Measurements from ENCODE around the gene SPINK4. TPM values are rescaled to one million over a fixed set of nuclear protein-coding genes. Genes with fewer than 3 reads are reported as not detected.

SPINK4 gene
- polyA plus RNA-seq, 1 donor (not counting 4 experiments of a cell fraction or from before 2014, with no cell fraction given) = not detected

DNA sequence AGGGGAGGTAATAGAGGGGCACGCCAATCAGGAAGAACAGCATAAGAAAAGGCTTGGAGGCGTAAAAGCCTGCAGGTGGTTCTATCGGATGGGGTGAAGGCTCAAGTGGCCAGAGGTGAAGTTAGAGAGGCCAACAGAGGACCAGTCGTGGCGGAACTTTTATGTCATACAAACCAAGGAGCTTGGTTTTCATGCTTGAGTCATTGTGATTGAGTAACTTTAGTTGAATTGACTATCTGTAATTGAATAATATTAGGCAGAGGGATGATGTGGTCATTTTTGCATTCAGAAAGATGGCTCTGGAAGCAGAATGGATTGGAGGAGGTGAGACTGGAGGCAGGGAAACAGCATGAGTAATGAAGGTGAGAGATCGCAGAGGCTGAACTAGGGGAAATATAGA, 7.2 kb upstream of the SPINK4 start:
- Histone ChIP-seq H3K9me3 (ENCODE audit: control insufficient read depth, low read depth, low read length) (no peaks in the 10 kb centered on the region), H4K20me1 (ENCODE audit: control insufficient read depth, extremely low read depth, insufficient read depth, low read length) (no peaks in the 10 kb centered on the region), H3K27me3 (ENCODE audit: control insufficient read depth, extremely low read depth, insufficient read depth, low read length) (no peaks in the 10 kb centered on the region), H3K4me2 (ENCODE audit: control insufficient read depth, extremely low read depth, insufficient read depth, low read depth, low read length) (no peak overlapping the region), H3K9me1 (ENCODE audit: control insufficient read depth, extremely low read depth, insufficient read depth, low read length) (no peaks in the 10 kb centered on the region), H2AFZ (ENCODE audit: control insufficient read depth, low read length) (no peak overlapping the region), H3K27ac (ENCODE audit: control insufficient read depth, insufficient read depth, low read length) (peak overlapping the region; percentile 95), H3K4me1 (ENCODE audit: control insufficient read depth, extremely low read depth, insufficient read depth, low read length) (peaks cover 76% of the 10 kb centered on the region), H3K9ac (ENCODE audit: control insufficient read depth, extremely low read depth, insufficient read depth, low read length) (no peak overlapping the region), H3K4me3 (ENCODE audit: control insufficient read depth in 2 of 3, extremely low read depth in 1 of 3, insufficient read depth in 2 of 3, low read depth in 1 of 3, low read length in 3 of 3) (no peak overlapping the region), H3K36me3 (ENCODE audit: control insufficient read depth in 2 of 2, extremely low read depth in 1 of 2, insufficient read depth in 2 of 2, low read length in 2 of 2) (no peaks in the 10 kb centered on the region), H3K79me2 (ENCODE audit: control insufficient read depth, insufficient read depth, low read length) (no peaks in the 10 kb centered on the region)
- no peak for FAIRE-seq
- dilution Hi-C loops (cut with MboI; ENCODE audit: extremely low pct_ligation_motif_present, low sequenced_read_pairs) = no loop called here
- TF ChIP-seq EZH2 (IDR thresholded peaks at IDR 0.05; ENCODE audit: low read length) = no peak
- DNase-seq (ENCODE audit: low read depth, low spot score) = no peak

DNA sequence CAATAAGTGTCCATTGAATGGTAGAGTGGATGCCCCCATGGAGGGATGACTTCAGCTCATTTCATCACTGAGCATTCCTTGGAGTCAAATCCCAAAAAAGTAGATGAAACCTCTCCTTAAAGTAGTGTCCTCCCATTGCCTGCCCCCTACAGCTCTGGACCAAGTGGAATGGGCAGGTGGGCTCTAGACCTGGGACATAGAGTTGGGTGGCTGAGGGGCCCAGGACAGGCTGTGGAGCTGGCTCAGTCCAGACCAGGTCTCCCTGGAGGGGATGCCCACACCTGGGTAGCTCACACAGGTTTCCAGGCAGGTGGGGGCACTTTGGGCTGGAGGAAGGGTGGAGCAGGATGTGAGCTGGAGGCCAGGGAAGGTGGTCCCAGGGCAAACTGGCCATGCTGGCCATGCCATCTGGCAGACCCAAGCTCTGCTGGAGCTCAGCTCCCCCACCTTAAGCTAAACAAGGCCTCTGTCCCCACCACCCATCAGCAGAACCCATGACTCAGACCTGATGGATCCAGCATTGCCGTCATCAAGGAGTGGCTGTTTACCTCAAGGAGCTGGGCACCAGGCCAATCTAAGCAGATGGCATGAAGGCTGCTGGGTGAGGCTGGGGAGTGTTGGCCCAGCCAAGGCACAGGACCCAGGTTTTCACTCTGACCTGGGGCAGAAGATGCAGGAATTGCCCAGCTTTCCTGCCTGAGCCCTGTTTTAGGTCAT, 6.2 kb upstream of the SPINK4 start:
- Histone ChIP-seq H2AFZ (ENCODE audit: control insufficient read depth, low read length) (no peak overlapping the region), H3K27ac (ENCODE audit: control insufficient read depth, insufficient read depth, low read length) (peak overlapping the region; percentile 95)
- FAIRE-seq = peak; percentile 99

More for the DNA sequence above, 6.2 kb upstream of the SPINK4 start:
- H3K27me3 ChIP-seq (ENCODE audit: control insufficient read depth, extremely low read depth, insufficient read depth, low read length) = no peaks in the 10 kb centered on the region
- no peaks in the 10 kb centered on the region for H3K36me3 ChIP-seq (ENCODE audit: control insufficient read depth in 2 of 2, extremely low read depth in 1 of 2, insufficient read depth in 2 of 2, low read length in 2 of 2)
- H3K9me3 ChIP-seq (ENCODE audit: control insufficient read depth, low read depth, low read length) = no peaks in the 10 kb centered on the region
- H4K20me1 ChIP-seq (ENCODE audit: control insufficient read depth, extremely low read depth, insufficient read depth, low read length) = no peaks in the 10 kb centered on the region
- H3K9me1 ChIP-seq (ENCODE audit: control insufficient read depth, extremely low read depth, insufficient read depth, low read length) = no peaks in the 10 kb centered on the region
- H3K4me1 ChIP-seq (ENCODE audit: control insufficient read depth, extremely low read depth, insufficient read depth, low read length) = peaks cover 66% of the 10 kb centered on the region
- H3K4me3 ChIP-seq (ENCODE audit: control insufficient read depth in 2 of 3, extremely low read depth in 1 of 3, insufficient read depth in 2 of 3, low read depth in 1 of 3, low read length in 3 of 3) = peak overlapping the region in 1 of 3 experiments; percentile 14
- peak overlapping the region; percentile 66 for H3K9ac ChIP-seq (ENCODE audit: control insufficient read depth, extremely low read depth, insufficient read depth, low read length)
- H3K79me2 ChIP-seq (ENCODE audit: control insufficient read depth, insufficient read depth, low read length) = no peaks in the 10 kb centered on the region
- dilution Hi-C loops (cut with MboI; ENCODE audit: extremely low pct_ligation_motif_present, low sequenced_read_pairs) = no loop called here
- peak overlapping the region; percentile 69 for H3K4me2 ChIP-seq (ENCODE audit: control insufficient read depth, extremely low read depth, insufficient read depth, low read depth, low read length)
- TF ChIP-seq CTCF (optimal IDR thresholded peaks at IDR 0.05 in 1 of 3, IDR thresholded peaks at IDR 0.05 in 1 of 3, conservative IDR thresholded peaks at IDR 0.05 in 1 of 3; ENCODE audit: extremely low read depth in 1 of 3, insufficient read depth in 2 of 3, low read length in 3 of 3) = no peak
- TF ChIP-seq EZH2 (IDR thresholded peaks at IDR 0.05; ENCODE audit: low read length) = no peak
- DNase-seq (ENCODE audit: low read depth, low spot score) = peak; percentile 99
